PC-3 (cell line): Measurements from ENCODE around the gene TBC1D2B. TPM values are rescaled to one million over a fixed set of nuclear protein-coding genes. Genes with fewer than 3 reads are reported as not detected.

Experiments
- ATAC-seq: fragments of 200-7000 bp; cut with Tn5 transposase; 2 replicates; pipeline ENCODE4 v1.9.1; 2020; ENCODE audit warnings: mild to moderate bottlenecking, moderate library complexity
- BruUV-seq: library from RNA; stranded (reverse); fragments of 400-500 nt; replicated peaks from 2 replicates; lab custom pipeline; 2021; lab: Mats Ljungman, UMichigan
- CTCF ChIA-PET: fragments of 300-600 bp; sonication (Branson Sonifier 250); formaldehyde crosslinking; loops from one replicate; lab custom pipeline; 2022; ENCODE audit warnings: antibody characterized with exemption; lab: Charles Lee
- POLR2A ChIA-PET: fragments of 300-600 bp; sonication (Branson Sonifier 250); formaldehyde crosslinking; loops from one replicate; lab custom pipeline; 2022; ENCODE audit warnings: antibody characterized with exemption; ENCODE audit not compliant: unreplicated experiment; lab: Charles Lee
- DNase-seq: peaks from one replicate; pipeline ENCODE4 v3.0.0-alpha.2; 2015
- H2AFZ ChIP-seq: fragments of 300-600 bp; sonication (generic); 2 replicates; pipeline ENCODE4 v1.6.0; 2016; ENCODE audit warnings: antibody characterized with exemption, low read length
- H3F3A ChIP-seq: fragments of 300-600 bp; sonication (generic); one replicate; pipeline ENCODE4 v1.6.0; 2017; ENCODE audit warnings: antibody characterized with exemption, low read length, control low read depth, mild to moderate bottlenecking; ENCODE audit not compliant: unreplicated experiment
- H3K27ac ChIP-seq: fragments of 300-600 bp; sonication (generic); 2 replicates; pipeline ENCODE4 v1.5.1; 2016; ENCODE audit warnings: mild to moderate bottlenecking, low read length
- H3K27me3 ChIP-seq: fragments of 300-600 bp; sonication (generic); 2 replicates; pipeline ENCODE4 v1.6.1; 2016; ENCODE audit warnings: low read length, mixed read lengths
- H3K36me3 ChIP-seq: fragments of 300-600 bp; sonication (generic); 2 replicates; pipeline ENCODE4 v1.6.1; 2016; ENCODE audit warnings: low read depth, mixed run types, low read length, mixed read lengths
- H3K4me1 ChIP-seq: fragments of 300-600 bp; sonication (generic); 2 replicates; pipeline ENCODE4 v1.5.1; 2016; ENCODE audit warnings: low read length; ENCODE audit not compliant: insufficient read depth
- H3K4me2 ChIP-seq: fragments of 300-600 bp; sonication (generic); 2 replicates; pipeline ENCODE4 v1.6.0; 2016; ENCODE audit warnings: low read length
- H3K4me3 ChIP-seq: fragments of 300-600 bp; sonication (generic); 2 replicates; pipeline ENCODE4 v1.5.1; 2016; ENCODE audit warnings: mild to moderate bottlenecking, low read length, mixed read lengths
- H3K79me2 ChIP-seq: fragments of 300-600 bp; sonication (generic); 2 replicates; pipeline ENCODE4 v1.6.1; 2017; ENCODE audit warnings: low read length, mixed read lengths
- H3K9ac ChIP-seq: fragments of 300-600 bp; sonication (generic); 2 replicates; pipeline ENCODE4 v1.6.0; 2016; ENCODE audit warnings: mild to moderate bottlenecking, low read length
- H3K9me2 ChIP-seq: fragments of 300-600 bp; sonication (generic); replicated peaks from 2 replicates; pipeline ENCODE4 v1.6.1; 2016; ENCODE audit warnings: mixed run types, low read length, mixed read lengths
- H3K9me3 ChIP-seq: fragments of 300-600 bp; sonication (generic); 2 replicates; pipeline ENCODE4 v1.6.1; 2016; ENCODE audit warnings: low read length, mixed read lengths
- H4K20me1 ChIP-seq: fragments of 300-600 bp; sonication (generic); 2 replicates; pipeline ENCODE4 v1.6.1; 2016; ENCODE audit warnings: low read length, mixed read lengths
- EZH2 ChIP-seq: fragments of 300-600 bp; sonication (generic); IDR thresholded peaks from one replicate; pipeline ENCODE4 v1.6.1; 2017; ENCODE audit warnings: antibody characterized with exemption, mild to moderate bottlenecking, low read length; ENCODE audit not compliant: unreplicated experiment
- EZH2phosphoT487 ChIP-seq: fragments of 300-600 bp; sonication (generic); IDR thresholded peaks from 2 replicates; pipeline ENCODE4 v1.6.1; 2018; ENCODE audit warnings: mild to moderate bottlenecking, antibody characterized with exemption, low read length, borderline replicate concordance
- intact Hi-C: fragments of 100-400 bp; cut with micrococcal nuclease; formaldehyde crosslinking; loops from 2 replicates; pipeline ENCODE4 v1.9.0; 2023
- total RNA-seq: library from RNA; depleted of rRNA; stranded (reverse); fragments of >200 nt; gene quantifications from 2 replicates; pipeline ENCODE4 v1.2.3, GENCODE V29; 2014
- TF ChIP-seq, protein P1 (sequence below): fragments of 300-600 bp; sonication (generic); conservative IDR thresholded peaks from 2 replicates; pipeline ENCODE4 v1.5.1; 2017; ENCODE audit warnings: antibody characterized with exemption, low read depth, mild to moderate bottlenecking, low read length

Gene TBC1D2B
- total RNA-seq, 1 experiment from 2014 or later = 19.0 TPM

GRCh38 chr15:78105476-78106241 lies 28.1 kb upstream of the TBC1D2B start:
- Histone ChIP-seq H3K36me3 (no peaks in the 10 kb centered on the region), H3K9ac (no peak overlapping the region), H3K4me3 (no peak overlapping the region), H3F3A (no peaks in the 10 kb centered on the region), H4K20me1 (no peaks in the 10 kb centered on the region), H3K9me2 (no peaks in the 10 kb centered on the region), H3K79me2 (no peaks in the 10 kb centered on the region), H3K4me2 (no peak overlapping the region), H3K27me3 (no peaks in the 10 kb centered on the region), H2AFZ (no peak overlapping the region), H3K4me1 (no peaks in the 10 kb centered on the region), H3K9me3 (no peaks in the 10 kb centered on the region), H3K27ac (no peak overlapping the region)
- BruUV-seq = no TSS peak
- POLR2A ChIA-PET = no interaction called here
- TF ChIP-seq EZH2 = no peak
- no peak for TF ChIP-seq EZH2phosphoT487
- TF ChIP-seq, protein P1, sequence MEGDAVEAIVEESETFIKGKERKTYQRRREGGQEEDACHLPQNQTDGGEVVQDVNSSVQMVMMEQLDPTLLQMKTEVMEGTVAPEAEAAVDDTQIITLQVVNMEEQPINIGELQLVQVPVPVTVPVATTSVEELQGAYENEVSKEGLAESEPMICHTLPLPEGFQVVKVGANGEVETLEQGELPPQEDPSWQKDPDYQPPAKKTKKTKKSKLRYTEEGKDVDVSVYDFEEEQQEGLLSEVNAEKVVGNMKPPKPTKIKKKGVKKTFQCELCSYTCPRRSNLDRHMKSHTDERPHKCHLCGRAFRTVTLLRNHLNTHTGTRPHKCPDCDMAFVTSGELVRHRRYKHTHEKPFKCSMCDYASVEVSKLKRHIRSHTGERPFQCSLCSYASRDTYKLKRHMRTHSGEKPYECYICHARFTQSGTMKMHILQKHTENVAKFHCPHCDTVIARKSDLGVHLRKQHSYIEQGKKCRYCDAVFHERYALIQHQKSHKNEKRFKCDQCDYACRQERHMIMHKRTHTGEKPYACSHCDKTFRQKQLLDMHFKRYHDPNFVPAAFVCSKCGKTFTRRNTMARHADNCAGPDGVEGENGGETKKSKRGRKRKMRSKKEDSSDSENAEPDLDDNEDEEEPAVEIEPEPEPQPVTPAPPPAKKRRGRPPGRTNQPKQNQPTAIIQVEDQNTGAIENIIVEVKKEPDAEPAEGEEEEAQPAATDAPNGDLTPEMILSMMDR = no peak
- no peak for DNase-seq
- CTCF ChIA-PET = no interaction called here
- intact Hi-C loops = no loop called here
- ATAC-seq = no peak

GRCh38 chr15:78104566-78105475 lies 27.3 kb upstream of the TBC1D2B start:
- DNase-seq (no peak), ATAC-seq (no peak)
- BruUV-seq = no TSS peak
- Histone ChIP-seq H3K9me3 (no peaks in the 10 kb centered on the region), H3K4me2 (no peak overlapping the region), H3K4me1 (no peaks in the 10 kb centered on the region), H3K4me3 (no peak overlapping the region), H2AFZ (no peak overlapping the region), H4K20me1 (no peaks in the 10 kb centered on the region), H3F3A (no peaks in the 10 kb centered on the region), H3K79me2 (no peaks in the 10 kb centered on the region), H3K9ac (no peak overlapping the region), H3K27me3 (no peaks in the 10 kb centered on the region), H3K9me2 (no peaks in the 10 kb centered on the region), H3K36me3 (no peaks in the 10 kb centered on the region), H3K27ac (no peak overlapping the region)
- POLR2A ChIA-PET = interaction anchor here (0.7 kb wide), 1 partner anchor 17 kb away, joined by 3 read pairs; no protein-coding TSS in a partner anchor
- TF ChIP-seq EZH2 (no peak), EZH2phosphoT487 (no peak)
- TF ChIP-seq, protein P1 = no peak
- intact Hi-C loops = no loop called here
- CTCF ChIA-PET = no interaction called here
